ENCODE results near the gene SHF. TPM values are rescaled to one million over a fixed set of nuclear protein-coding genes. Genes with fewer than 3 reads are reported as not detected.

Gene SHF
- total and polyA plus RNA-seq, 2 of the 8 experiments (the other 6 are each of a cell fraction or from before 2014, with no cell fraction given), result 13.1 to 26.7 TPM

DNA sequence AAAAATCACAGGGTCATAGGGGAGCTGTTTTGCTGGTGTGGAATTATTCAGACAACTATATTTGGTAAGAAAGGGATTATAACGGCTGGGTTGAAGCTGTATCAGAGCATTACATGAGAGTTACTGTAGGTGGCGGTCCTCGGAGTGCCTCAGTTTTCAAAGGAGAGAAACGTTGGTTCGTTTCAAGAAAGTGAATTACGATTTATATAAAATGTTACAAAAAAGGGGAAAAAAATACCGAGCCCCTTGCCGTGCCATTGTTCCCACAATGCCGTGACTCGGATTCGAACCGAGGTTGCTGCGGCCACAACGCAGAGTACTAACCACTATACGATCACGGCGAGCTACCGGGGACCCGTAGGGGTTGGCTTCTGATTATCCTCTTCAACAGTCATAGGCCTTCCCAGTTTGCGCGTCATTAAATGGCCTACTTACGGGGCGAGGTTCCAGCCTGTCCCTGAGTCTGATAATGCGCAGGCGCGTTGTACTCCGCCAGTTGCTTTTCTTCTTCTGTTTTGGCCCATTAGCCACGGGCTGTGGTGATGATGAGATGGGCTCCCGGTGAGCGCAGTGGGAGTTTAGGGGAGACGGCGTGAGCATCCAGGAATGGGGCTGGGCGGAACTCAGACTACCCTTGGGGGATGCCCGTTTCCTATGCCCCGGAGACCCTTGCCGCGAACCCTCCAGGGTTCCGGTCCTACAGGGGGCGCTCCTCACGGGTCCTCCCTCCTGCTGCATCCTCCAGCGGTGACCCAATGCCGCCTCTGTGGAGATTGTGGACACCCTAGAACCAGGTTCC, 10.8 kb upstream of the SHF start (continued):
- TF ChIP-seq EZH2 (IDR thresholded peaks at IDR 0.05; ENCODE audit: low read depth, low read length, severe bottlenecking) (no peak), BRCA1 (IDR thresholded peaks at IDR 0.05; ENCODE audit: low read depth, low read length) (no peak), HDAC2 (IDR thresholded peaks at IDR 0.05; ENCODE audit: borderline replicate concordance in 1 of 2, low read depth in 2 of 2, low read length in 2 of 2) (no peak), SP4 (IDR thresholded peaks at IDR 0.05; ENCODE audit: low read length) (no peak; the same call in 1 of the 2 replicates), POU5F1 (IDR thresholded peaks at IDR 0.05; ENCODE audit: low read depth, low read length) (0 out of 2 replicates have a peak, but pooled peaks have one; percentile 13), CHD2 (IDR thresholded peaks at IDR 0.05; ENCODE audit: low read length) (no peak)
- TF ChIP-seq, protein P1, sequence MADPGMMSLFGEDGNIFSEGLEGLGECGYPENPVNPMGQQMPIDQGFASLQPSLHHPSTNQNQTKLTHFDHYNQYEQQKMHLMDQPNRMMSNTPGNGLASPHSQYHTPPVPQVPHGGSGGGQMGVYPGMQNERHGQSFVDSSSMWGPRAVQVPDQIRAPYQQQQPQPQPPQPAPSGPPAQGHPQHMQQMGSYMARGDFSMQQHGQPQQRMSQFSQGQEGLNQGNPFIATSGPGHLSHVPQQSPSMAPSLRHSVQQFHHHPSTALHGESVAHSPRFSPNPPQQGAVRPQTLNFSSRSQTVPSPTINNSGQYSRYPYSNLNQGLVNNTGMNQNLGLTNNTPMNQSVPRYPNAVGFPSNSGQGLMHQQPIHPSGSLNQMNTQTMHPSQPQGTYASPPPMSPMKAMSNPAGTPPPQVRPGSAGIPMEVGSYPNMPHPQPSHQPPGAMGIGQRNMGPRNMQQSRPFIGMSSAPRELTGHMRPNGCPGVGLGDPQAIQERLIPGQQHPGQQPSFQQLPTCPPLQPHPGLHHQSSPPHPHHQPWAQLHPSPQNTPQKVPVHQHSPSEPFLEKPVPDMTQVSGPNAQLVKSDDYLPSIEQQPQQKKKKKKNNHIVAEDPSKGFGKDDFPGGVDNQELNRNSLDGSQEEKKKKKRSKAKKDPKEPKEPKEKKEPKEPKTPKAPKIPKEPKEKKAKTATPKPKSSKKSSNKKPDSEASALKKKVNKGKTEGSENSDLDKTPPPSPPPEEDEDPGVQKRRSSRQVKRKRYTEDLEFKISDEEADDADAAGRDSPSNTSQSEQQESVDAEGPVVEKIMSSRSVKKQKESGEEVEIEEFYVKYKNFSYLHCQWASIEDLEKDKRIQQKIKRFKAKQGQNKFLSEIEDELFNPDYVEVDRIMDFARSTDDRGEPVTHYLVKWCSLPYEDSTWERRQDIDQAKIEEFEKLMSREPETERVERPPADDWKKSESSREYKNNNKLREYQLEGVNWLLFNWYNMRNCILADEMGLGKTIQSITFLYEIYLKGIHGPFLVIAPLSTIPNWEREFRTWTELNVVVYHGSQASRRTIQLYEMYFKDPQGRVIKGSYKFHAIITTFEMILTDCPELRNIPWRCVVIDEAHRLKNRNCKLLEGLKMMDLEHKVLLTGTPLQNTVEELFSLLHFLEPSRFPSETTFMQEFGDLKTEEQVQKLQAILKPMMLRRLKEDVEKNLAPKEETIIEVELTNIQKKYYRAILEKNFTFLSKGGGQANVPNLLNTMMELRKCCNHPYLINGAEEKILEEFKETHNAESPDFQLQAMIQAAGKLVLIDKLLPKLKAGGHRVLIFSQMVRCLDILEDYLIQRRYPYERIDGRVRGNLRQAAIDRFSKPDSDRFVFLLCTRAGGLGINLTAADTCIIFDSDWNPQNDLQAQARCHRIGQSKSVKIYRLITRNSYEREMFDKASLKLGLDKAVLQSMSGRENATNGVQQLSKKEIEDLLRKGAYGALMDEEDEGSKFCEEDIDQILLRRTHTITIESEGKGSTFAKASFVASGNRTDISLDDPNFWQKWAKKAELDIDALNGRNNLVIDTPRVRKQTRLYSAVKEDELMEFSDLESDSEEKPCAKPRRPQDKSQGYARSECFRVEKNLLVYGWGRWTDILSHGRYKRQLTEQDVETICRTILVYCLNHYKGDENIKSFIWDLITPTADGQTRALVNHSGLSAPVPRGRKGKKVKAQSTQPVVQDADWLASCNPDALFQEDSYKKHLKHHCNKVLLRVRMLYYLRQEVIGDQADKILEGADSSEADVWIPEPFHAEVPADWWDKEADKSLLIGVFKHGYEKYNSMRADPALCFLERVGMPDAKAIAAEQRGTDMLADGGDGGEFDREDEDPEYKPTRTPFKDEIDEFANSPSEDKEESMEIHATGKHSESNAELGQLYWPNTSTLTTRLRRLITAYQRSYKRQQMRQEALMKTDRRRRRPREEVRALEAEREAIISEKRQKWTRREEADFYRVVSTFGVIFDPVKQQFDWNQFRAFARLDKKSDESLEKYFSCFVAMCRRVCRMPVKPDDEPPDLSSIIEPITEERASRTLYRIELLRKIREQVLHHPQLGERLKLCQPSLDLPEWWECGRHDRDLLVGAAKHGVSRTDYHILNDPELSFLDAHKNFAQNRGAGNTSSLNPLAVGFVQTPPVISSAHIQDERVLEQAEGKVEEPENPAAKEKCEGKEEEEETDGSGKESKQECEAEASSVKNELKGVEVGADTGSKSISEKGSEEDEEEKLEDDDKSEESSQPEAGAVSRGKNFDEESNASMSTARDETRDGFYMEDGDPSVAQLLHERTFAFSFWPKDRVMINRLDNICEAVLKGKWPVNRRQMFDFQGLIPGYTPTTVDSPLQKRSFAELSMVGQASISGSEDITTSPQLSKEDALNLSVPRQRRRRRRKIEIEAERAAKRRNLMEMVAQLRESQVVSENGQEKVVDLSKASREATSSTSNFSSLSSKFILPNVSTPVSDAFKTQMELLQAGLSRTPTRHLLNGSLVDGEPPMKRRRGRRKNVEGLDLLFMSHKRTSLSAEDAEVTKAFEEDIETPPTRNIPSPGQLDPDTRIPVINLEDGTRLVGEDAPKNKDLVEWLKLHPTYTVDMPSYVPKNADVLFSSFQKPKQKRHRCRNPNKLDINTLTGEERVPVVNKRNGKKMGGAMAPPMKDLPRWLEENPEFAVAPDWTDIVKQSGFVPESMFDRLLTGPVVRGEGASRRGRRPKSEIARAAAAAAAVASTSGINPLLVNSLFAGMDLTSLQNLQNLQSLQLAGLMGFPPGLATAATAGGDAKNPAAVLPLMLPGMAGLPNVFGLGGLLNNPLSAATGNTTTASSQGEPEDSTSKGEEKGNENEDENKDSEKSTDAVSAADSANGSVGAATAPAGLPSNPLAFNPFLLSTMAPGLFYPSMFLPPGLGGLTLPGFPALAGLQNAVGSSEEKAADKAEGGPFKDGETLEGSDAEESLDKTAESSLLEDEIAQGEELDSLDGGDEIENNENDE (IDR thresholded peaks at IDR 0.05; ENCODE audit: insufficient replicate concordance, low read length), result no peak
